Measurements from ENCODE around the gene MAP3K7CL.
"Not testable (repeated sequence)": the region's sequence is repeated elsewhere in the genome, so short reads cannot be mapped to it uniquely, and the experiment has no call there.

The MAP3K7CL gene

DNA sequence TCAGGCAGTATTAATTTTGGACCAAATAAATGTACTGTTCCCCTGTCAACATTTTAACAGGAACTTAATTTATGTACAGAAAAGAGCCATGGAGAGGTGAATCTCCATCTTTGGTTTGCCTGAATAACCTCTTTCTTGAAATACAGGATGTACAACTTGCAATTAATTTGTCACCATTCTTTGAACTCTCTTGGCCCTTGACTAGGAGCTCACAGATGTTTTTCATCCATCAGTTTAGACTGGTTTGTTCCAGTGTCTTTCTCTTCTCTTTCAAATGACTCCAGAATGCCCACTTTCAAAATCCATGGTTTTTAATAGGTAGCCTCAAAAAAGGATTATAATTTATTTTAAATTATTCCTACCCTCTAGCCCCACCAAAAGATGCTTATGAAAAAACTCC is 5.0 kb downstream of the MAP3K7CL start:
- no peak for DNase-seq

GRCh38 chr21:29136033-29136432 is 5.6 kb downstream of the MAP3K7CL start:
- DNase-seq: no peak

DNA sequence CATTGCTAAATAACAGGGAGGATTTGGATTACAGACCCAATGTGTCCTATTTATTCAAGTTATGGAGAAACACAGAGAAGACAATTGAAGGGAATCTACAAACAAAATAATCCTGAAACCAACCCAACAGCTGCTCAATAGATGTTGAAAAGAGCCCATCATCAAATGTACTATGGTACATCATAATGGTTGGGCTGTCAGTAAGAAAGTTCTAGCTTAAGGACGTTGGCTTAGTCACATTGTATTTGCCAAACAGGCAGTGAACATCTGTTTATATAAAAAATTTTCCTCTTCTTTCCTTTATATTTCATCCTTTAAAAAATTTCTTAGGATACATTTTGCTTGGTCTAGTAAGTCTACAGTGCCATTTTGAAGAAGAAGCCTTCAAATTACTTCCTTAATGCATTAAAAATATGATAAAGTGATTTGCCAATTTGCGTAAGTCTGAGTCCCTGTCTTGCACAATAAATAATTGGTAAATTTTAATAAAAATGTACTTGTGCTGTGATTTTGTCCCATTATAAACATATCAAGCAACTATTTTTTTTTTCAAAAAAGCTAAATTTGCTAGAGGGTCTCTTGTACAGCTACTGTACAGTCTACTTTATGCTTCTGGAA is 14.4 kb downstream of the MAP3K7CL start:
- no peak for DNase-seq

GRCh38 chr21:29145354-29145782 is 14.9 kb downstream of the MAP3K7CL start:
- no peak for DNase-seq

- DNase-seq: no peak
These were observed 15.5 kb downstream of the MAP3K7CL start for GRCh38 chr21:29145852-29146453.

GRCh38 chr21:29146726-29147125 is 16.3 kb downstream of the MAP3K7CL start:
- DNase-seq: no peak

- no peak for DNase-seq
These were observed 18.1 kb downstream of the MAP3K7CL start for GRCh38 chr21:29148530-29148929.

GRCh38 chr21:29149808-29150425 is 19.5 kb downstream of the MAP3K7CL start:
- no peak for DNase-seq

DNA sequence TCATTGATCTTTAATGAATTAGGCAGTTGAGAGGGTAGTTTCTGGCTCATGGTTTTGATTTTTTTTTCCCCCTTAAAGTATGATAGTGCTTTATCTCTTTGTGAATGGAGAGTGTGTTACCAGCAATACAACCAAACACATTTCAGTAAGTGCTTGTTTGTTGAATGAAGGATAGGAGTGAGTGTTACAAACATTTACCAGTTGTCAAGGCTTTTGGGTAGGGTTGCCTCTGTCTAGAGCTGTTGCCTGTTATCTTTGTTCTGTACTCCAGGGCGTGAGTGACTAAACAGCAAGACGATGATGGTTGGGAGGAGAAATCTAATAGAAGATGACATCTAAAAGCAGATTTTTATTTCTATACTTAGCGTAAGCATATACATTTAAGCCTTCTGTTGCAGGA is 21.5 kb downstream of the MAP3K7CL start:
- DNase-seq: no peak

- DNase-seq: no peak
These were observed 22.5 kb downstream of the MAP3K7CL start for GRCh38 chr21:29152916-29153315.

DNA sequence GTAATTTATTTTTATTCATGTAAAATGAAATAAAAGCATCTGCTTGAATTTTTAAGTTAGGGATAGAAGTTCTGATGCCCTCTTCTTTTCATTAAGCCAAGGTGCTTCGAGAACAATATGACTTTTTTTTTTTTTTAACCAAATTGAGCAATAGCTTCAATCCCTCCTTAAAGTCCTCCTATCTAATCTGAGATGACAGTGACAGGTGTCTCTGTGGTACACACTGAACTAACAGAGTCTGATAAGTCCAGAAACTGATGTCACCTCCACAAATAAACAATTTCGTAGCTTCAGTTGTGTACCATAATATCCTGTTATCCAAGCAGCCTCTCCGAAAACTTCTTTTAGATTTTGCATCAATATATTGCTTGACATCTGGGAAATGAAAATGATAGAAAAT is 23.8 kb downstream of the MAP3K7CL start:
- no peak for DNase-seq

DNA sequence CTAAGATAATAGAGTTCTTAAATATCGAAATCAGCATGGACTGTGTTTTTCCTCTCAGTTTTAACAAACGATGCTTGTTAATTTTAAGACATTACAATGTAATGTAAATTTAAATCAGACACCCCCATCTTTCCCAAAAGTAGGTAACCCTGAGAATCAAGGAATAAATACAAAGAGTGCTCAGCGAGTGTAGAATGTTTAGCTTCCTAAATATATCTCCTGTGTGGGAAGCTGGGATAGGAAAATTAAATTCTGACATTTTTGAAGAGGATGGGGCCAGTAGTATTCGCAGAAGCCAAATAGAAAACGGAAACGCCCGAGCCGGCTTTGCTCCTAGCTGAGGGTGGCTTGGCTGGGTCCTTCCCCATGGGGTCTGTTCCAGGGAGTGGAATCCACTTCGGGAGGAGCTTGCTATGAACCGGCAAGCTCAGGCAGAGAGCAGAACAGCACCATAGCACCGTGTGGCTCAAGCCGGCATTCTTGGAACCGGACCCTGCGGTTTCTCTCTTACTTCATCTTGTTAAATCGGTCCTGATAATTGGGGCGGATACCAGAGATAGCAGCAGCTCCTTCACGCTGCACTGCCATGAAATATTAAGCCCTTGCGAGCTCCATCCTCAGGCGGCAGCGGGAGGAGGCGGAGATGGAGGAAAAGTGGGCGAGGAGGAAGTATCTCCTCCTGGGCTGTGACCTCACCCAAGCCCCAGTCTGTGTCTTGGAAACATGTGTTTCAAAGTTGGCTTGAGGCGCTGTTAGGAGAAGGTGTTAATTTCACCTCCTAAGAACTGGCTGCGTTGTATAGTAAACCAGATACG is 24.9 kb downstream of the MAP3K7CL start:
- DNase-seq: no peak

GRCh38 chr21:29155933-29156260 is 25.5 kb downstream of the MAP3K7CL start:
- no peak for DNase-seq

GRCh38 chr21:29157080-29157479 is 26.6 kb downstream of the MAP3K7CL start:
- no peak for DNase-seq

- no peak for DNase-seq
These were observed 29.4 kb downstream of the MAP3K7CL start for GRCh38 chr21:29159842-29160241.

GRCh38 chr21:29162825-29163224 is 32.4 kb downstream of the MAP3K7CL start:
- not testable (repeated sequence) for DNase-seq

GRCh38 chr21:29163341-29164115 is 33.1 kb downstream of the MAP3K7CL start:
- DNase-seq: no peak

- DNase-seq: peak; percentile 22
These were observed 34.0 kb downstream of the MAP3K7CL start for GRCh38 chr21:29164323-29164942.

GRCh38 chr21:29166323-29166722 is 35.9 kb downstream of the MAP3K7CL start:
- DNase-seq: no peak

DNA sequence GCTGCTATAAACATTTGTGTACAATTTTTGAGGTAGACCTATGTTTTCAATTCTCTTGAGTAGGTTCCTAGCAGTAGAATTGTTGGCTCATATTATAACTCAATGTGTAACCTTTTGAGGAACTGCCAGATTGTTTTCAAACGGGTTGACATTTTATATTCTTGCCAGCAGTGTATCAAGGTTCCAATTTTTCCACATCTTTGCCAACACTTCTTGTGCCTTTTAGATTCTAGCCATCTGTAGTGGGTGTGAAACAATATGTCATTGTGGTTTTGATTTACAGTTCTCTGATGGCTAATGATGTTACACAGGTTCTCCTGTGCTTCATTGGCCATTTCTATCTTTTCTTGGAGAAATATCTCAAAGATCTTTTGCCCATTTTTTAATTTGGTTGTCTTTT is 36.4 kb downstream of the MAP3K7CL start:
- DNase-seq: no peak

- not testable (repeated sequence) for DNase-seq
These were observed 37.0 kb downstream of the MAP3K7CL start for GRCh38 chr21:29167481-29167880.

DNA sequence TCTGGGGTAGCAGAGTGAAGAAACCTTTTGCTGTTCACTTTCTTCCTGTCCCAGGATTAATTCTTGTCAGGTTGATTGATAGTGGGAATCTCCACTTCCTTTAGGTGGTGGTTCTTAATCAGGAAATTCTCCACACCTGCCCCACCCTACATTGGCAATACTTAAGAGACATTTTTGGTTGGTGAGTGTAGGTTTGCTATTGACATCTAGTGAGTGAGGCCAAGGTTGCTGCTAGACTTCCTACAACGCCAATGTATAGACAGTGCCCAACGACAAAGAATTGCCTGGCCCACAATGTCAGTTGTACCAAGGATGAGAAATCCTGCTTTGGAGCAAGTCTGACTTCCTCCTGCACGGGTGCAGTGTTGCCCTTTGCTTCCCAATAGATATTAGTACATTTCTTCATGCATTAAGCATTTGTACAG is 38.5 kb downstream of the MAP3K7CL start:
- no peak for DNase-seq
